ENCODE results near the gene CASP6. TPM values are rescaled to one million over a fixed set of nuclear protein-coding genes. Genes with fewer than 3 reads are reported as not detected.

Gene CASP6
- total and polyA plus RNA-seq, 2 of the 8 experiments (the other 6 are each of a cell fraction or from before 2014, with no cell fraction given): 29.5 to 35.1 TPM

GRCh38 chr4:109648266-109648996 lies 54.8 kb downstream of the CASP6 start (continued):
- no peak for TF ChIP-seq MAX (IDR thresholded peaks at IDR 0.05)
- no peak for TF ChIP-seq KDM4A (IDR thresholded peaks at IDR 0.05; ENCODE audit: low read depth, low read length, severe bottlenecking)
- TF ChIP-seq TCF12 (IDR thresholded peaks at IDR 0.05; ENCODE audit: low read depth, low read length): no peak
- no peak for TF ChIP-seq ATF3 (IDR thresholded peaks at IDR 0.05; ENCODE audit: insufficient read depth, low read depth, low read length)
- TF ChIP-seq CEBPB (IDR thresholded peaks at IDR 0.05; ENCODE audit: low read depth, low read length): no peak
